ENCODE measurements around the gene MDFIC.

The MDFIC gene

GRCh38 chr7:114890561-114890960, 31.3 kb upstream of the MDFIC start:
- no CpG with 5 or more reads among the region's 4 CpGs for WGBS (ENCODE audit: extremely low coverage, insufficient coverage, insufficient read length)
- no peak overlapping the region for H2BK120ac ChIP-seq (ENCODE audit: insufficient read depth, low read length, poor library complexity)
- H3K4me3 ChIP-seq (ENCODE audit: low read depth, low read length) = no peak overlapping the region
- H2AFZ ChIP-seq (ENCODE audit: insufficient read depth, low read length, poor library complexity) = no peak overlapping the region
- H2AK5ac ChIP-seq (ENCODE audit: low read length) = no peak overlapping the region
- no peaks in the 10 kb centered on the region for H3K9me3 ChIP-seq (ENCODE audit: insufficient read depth, low read depth, low read length)
- H2BK12ac ChIP-seq (ENCODE audit: low read length) = no peak overlapping the region
- H3K23ac ChIP-seq (ENCODE audit: low read length) = no peak overlapping the region
- no peak overlapping the region for H3K18ac ChIP-seq (ENCODE audit: low read length)
- no peak overlapping the region for H4K8ac ChIP-seq (ENCODE audit: low read depth, low read length)
- H3K4me1 ChIP-seq (ENCODE audit: control insufficient read depth in 1 of 2, insufficient read depth in 2 of 2, low read length in 2 of 2) = peaks cover 0 to 3% of the 10 kb centered on the region in 2 experiments
- no peaks in the 10 kb centered on the region for H3K36me3 ChIP-seq (ENCODE audit: control insufficient read depth in 1 of 2, insufficient read depth in 2 of 2, low read length in 2 of 2)
- H3K27ac ChIP-seq (ENCODE audit: low read depth, low read length) = no peak overlapping the region
- H3K4me2 ChIP-seq (ENCODE audit: low read length) = no peak overlapping the region
- H4K91ac ChIP-seq (ENCODE audit: low read depth, low read length) = no peak overlapping the region
- no peak overlapping the region for H3K4ac ChIP-seq (ENCODE audit: low read depth, low read length)
- H3K79me2 ChIP-seq (ENCODE audit: control insufficient read depth, insufficient read depth, low read length, poor library complexity) = no peaks in the 10 kb centered on the region
- H3K27me3 ChIP-seq (ENCODE audit: insufficient read depth, low read length) = no peaks in the 10 kb centered on the region
- no peak overlapping the region for H3K9ac ChIP-seq (ENCODE audit: low read length)
- no peak overlapping the region for H3K14ac ChIP-seq (ENCODE audit: low read length)
- no peak overlapping the region for H2BK5ac ChIP-seq (ENCODE audit: low read depth, low read length, poor library complexity)
- H3K79me1 ChIP-seq (ENCODE audit: low read length) = no peaks in the 10 kb centered on the region
- no peak overlapping the region for H4K12ac ChIP-seq (ENCODE audit: low read depth, low read length)
- no peak for DNase-seq

DNA sequence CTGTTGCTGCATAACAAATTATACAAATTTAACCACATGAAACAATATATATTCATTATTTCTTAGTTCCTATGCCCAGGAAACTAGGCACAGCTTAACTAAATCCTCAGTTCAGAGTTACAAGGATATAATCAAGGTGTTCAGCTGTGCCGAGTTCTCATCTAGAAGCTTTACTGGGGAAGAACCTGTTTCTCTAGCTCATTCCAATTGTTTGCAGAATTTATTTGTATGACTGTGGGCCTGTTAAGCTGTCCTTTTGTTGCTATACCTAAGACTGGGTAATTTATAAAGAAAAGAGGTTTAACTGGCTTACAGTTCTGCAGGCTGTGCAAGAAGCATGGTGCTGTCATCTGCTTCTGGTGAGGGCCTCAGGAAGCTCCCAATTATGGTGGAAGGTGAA, 21.8 kb upstream of the MDFIC start:
- no peak overlapping the region for H2BK120ac ChIP-seq (ENCODE audit: insufficient read depth, low read length, poor library complexity)
- WGBS (ENCODE audit: extremely low coverage, insufficient coverage, insufficient read length) = no CpG with 5 or more reads among the region's 1 CpG

GRCh38 chr7:114901771-114902170, 20.1 kb upstream of the MDFIC start:
- no peaks in the 10 kb centered on the region for H3K9me3 ChIP-seq (ENCODE audit: insufficient read depth, low read depth, low read length)
- no peak overlapping the region for H3K4ac ChIP-seq (ENCODE audit: low read depth, low read length)
- H2AK5ac ChIP-seq (ENCODE audit: low read length) = no peak overlapping the region
- H3K4me1 ChIP-seq (ENCODE audit: control insufficient read depth in 1 of 2, insufficient read depth in 2 of 2, low read length in 2 of 2) = peaks cover 6 to 8% of the 10 kb centered on the region in 2 experiments
- H3K79me2 ChIP-seq (ENCODE audit: control insufficient read depth, insufficient read depth, low read length, poor library complexity) = no peaks in the 10 kb centered on the region
- DNase-seq = peak; percentile 86 to 95
- H3K9ac ChIP-seq (ENCODE audit: low read length) = no peak overlapping the region
- no peak overlapping the region for H2BK12ac ChIP-seq (ENCODE audit: low read length)
- H3K27ac ChIP-seq (ENCODE audit: low read depth, low read length) = peak overlapping the region; percentile 65
- peak overlapping the region; percentile 43 for H3K4me2 ChIP-seq (ENCODE audit: low read length)
- H3K14ac ChIP-seq (ENCODE audit: low read length) = no peak overlapping the region
- peaks cover 8% of the 10 kb centered on the region for H3K79me1 ChIP-seq (ENCODE audit: low read length)
- H3K4me3 ChIP-seq (ENCODE audit: low read depth, low read length) = no peak overlapping the region
- WGBS (ENCODE audit: extremely low coverage, insufficient coverage, insufficient read length) = no CpG with 5 or more reads among the region's 1 CpG
- no peaks in the 10 kb centered on the region for H3K27me3 ChIP-seq (ENCODE audit: insufficient read depth, low read length)
- H3K23ac ChIP-seq (ENCODE audit: low read length) = no peak overlapping the region
- no peak overlapping the region for H4K8ac ChIP-seq (ENCODE audit: low read depth, low read length)
- no peak overlapping the region for H2AFZ ChIP-seq (ENCODE audit: insufficient read depth, low read length, poor library complexity)
- H3K18ac ChIP-seq (ENCODE audit: low read length) = no peak overlapping the region
- no peak overlapping the region for H4K12ac ChIP-seq (ENCODE audit: low read depth, low read length)
- H3K36me3 ChIP-seq (ENCODE audit: control insufficient read depth in 1 of 2, insufficient read depth in 2 of 2, low read length in 2 of 2) = no peaks in the 10 kb centered on the region
- no peak overlapping the region for H2BK5ac ChIP-seq (ENCODE audit: low read depth, low read length, poor library complexity)
- H2BK120ac ChIP-seq (ENCODE audit: insufficient read depth, low read length, poor library complexity) = no peak overlapping the region
- H4K91ac ChIP-seq (ENCODE audit: low read depth, low read length) = no peak overlapping the region

More for the DNA sequence above, 21.8 kb upstream of the MDFIC start:
- H3K27me3 ChIP-seq (ENCODE audit: insufficient read depth, low read length) = no peaks in the 10 kb centered on the region
- H3K9ac ChIP-seq (ENCODE audit: low read length) = no peak overlapping the region
- no peak overlapping the region for H4K12ac ChIP-seq (ENCODE audit: low read depth, low read length)
- H3K79me1 ChIP-seq (ENCODE audit: low read length) = peaks cover 8% of the 10 kb centered on the region
- H3K4ac ChIP-seq (ENCODE audit: low read depth, low read length) = no peak overlapping the region
- H3K14ac ChIP-seq (ENCODE audit: low read length) = peak overlapping the region; percentile 46
- H3K79me2 ChIP-seq (ENCODE audit: control insufficient read depth, insufficient read depth, low read length, poor library complexity) = no peaks in the 10 kb centered on the region
- H3K23ac ChIP-seq (ENCODE audit: low read length) = no peak overlapping the region
- H4K8ac ChIP-seq (ENCODE audit: low read depth, low read length) = peak overlapping the region; percentile 13
- H3K36me3 ChIP-seq (ENCODE audit: control insufficient read depth in 1 of 2, insufficient read depth in 2 of 2, low read length in 2 of 2) = no peaks in the 10 kb centered on the region
- peak overlapping the region; percentile 74 for H4K91ac ChIP-seq (ENCODE audit: low read depth, low read length)
- no peaks in the 10 kb centered on the region for H3K9me3 ChIP-seq (ENCODE audit: insufficient read depth, low read depth, low read length)
- DNase-seq = peak in 1 of 2 donors; percentile 69
- H3K27ac ChIP-seq (ENCODE audit: low read depth, low read length) = peak overlapping the region; percentile 3
- peaks cover 6 to 8% of the 10 kb centered on the region in 2 experiments for H3K4me1 ChIP-seq (ENCODE audit: control insufficient read depth in 1 of 2, insufficient read depth in 2 of 2, low read length in 2 of 2)
- peak overlapping the region; percentile 54 for H2BK5ac ChIP-seq (ENCODE audit: low read depth, low read length, poor library complexity)
- H2BK12ac ChIP-seq (ENCODE audit: low read length) = peak overlapping the region; percentile 23
- H3K4me3 ChIP-seq (ENCODE audit: low read depth, low read length) = no peak overlapping the region
- no peak overlapping the region for H3K4me2 ChIP-seq (ENCODE audit: low read length)
- peak overlapping the region; percentile 22 for H2AK5ac ChIP-seq (ENCODE audit: low read length)
- peak overlapping the region; percentile 84 for H3K18ac ChIP-seq (ENCODE audit: low read length)
- no peak overlapping the region for H2AFZ ChIP-seq (ENCODE audit: insufficient read depth, low read length, poor library complexity)

DNA sequence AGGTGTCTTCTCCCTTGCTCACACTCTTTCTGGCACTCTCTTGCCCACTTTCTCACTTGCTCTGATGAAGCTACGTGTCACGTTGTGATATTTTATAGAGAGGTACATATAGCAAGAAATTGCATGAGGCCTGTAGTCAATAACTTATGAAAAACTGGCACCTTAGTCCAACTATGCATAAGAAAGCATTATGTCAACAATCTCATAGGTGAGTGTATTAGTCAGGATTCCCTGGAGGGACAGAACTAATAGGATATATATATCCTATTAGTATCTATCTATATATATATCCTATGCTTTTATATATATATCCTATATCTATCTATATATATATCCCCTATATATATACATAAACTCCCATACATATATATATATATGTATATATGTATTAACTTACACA, 18.8 kb upstream of the MDFIC start:
- Histone ChIP-seq H3K27ac (ENCODE audit: low read depth, low read length) (no peak overlapping the region), H3K4me3 (ENCODE audit: low read depth, low read length) (no peak overlapping the region), H2AK5ac (ENCODE audit: low read length) (peak overlapping the region; percentile 86), H3K79me2 (ENCODE audit: control insufficient read depth, insufficient read depth, low read length, poor library complexity) (no peaks in the 10 kb centered on the region), H3K36me3 (ENCODE audit: control insufficient read depth in 1 of 2, insufficient read depth in 2 of 2, low read length in 2 of 2) (no peaks in the 10 kb centered on the region), H3K4ac (ENCODE audit: low read depth, low read length) (no peak overlapping the region), H2BK12ac (ENCODE audit: low read length) (peak overlapping the region; percentile 64), H3K4me1 (ENCODE audit: control insufficient read depth in 1 of 2, insufficient read depth in 2 of 2, low read length in 2 of 2) (peaks cover 6 to 8% of the 10 kb centered on the region in 2 experiments), H4K8ac (ENCODE audit: low read depth, low read length) (no peak overlapping the region), H3K9me3 (ENCODE audit: insufficient read depth, low read depth, low read length) (no peaks in the 10 kb centered on the region), H3K14ac (ENCODE audit: low read length) (no peak overlapping the region), H2BK120ac (ENCODE audit: insufficient read depth, low read length, poor library complexity) (no peak overlapping the region), H4K91ac (ENCODE audit: low read depth, low read length) (no peak overlapping the region), H4K12ac (ENCODE audit: low read depth, low read length) (no peak overlapping the region), H3K79me1 (ENCODE audit: low read length) (peaks cover 8% of the 10 kb centered on the region), H3K9ac (ENCODE audit: low read length) (no peak overlapping the region), H3K27me3 (ENCODE audit: insufficient read depth, low read length) (no peaks in the 10 kb centered on the region), H2AFZ (ENCODE audit: insufficient read depth, low read length, poor library complexity) (no peak overlapping the region), H3K18ac (ENCODE audit: low read length) (no peak overlapping the region), H3K4me2 (ENCODE audit: low read length) (no peak overlapping the region), H3K23ac (ENCODE audit: low read length) (no peak overlapping the region), H2BK5ac (ENCODE audit: low read depth, low read length, poor library complexity) (no peak overlapping the region)
- no CpG with 5 or more reads among the region's 2 CpGs for WGBS (ENCODE audit: extremely low coverage, insufficient coverage, insufficient read length)
- no peak for DNase-seq

Measured in trophoblast cell (in vitro differentiated cells and primary cell).